ENCODE measurements around the gene ZNFX1. TPM values are rescaled to one million over a fixed set of nuclear protein-coding genes. Genes with fewer than 3 reads are reported as not detected.

The ZNFX1 gene
- polyA plus RNA-seq, 1 donor from 2014 or later: 5.4 TPM

DNA sequence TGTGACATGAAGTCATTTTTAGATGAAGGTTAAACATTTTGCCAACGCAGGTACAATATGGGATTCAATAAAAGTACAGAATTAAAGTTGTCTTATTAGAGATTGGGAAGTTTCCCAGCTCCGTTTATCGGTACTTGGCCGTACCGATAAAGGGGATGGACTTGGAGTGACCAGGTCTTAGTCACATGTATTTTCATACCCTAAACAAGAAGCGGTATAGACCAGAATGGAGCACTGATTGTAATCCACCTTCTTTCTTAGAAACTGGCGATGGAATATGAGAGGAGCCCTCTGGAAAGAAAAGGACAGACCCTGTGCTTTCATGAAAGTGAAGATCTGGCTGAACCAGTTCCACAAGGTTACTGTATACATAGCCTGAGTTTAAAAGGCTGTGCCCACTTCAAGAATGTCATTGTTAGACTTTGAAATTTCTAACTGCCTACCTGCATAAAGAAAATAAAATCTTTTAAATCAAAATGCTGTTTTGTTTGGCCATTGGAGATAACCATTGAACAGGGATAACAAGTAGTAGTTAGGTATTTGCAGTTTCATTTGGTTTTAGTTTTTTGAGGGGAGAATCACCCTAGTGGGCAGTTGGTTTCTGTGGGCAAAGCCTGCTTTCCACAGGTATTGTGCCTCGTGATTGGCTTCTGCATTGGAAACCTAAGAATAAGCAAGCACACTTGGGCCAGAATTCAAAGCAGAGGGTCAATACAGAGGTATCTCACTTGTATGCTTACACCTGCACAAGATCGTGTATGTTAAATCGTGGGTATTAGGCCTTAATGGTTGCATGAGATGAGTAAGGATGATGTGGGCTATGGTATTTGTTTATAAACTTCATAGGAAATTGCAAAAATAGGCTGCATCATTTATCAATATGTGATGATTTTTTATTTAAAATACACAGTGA, 11.2 kb upstream of the ZNFX1 start:
- H3K4me2 ChIP-seq (ENCODE audit: low read length): no peak overlapping the region
- H4K20me1 ChIP-seq (ENCODE audit: insufficient read depth): peaks cover 13% of the 10 kb centered on the region
- no peaks in the 10 kb centered on the region for H3K9me3 ChIP-seq (ENCODE audit: low read length)
- H3K9ac ChIP-seq (ENCODE audit: low read length): no peak overlapping the region
- no peaks in the 10 kb centered on the region for H3K27me3 ChIP-seq (ENCODE audit: insufficient read depth, low read depth, low read length)
- no peak overlapping the region for H3K4me3 ChIP-seq (ENCODE audit: low read length)
- no peak overlapping the region for H3K27ac ChIP-seq (ENCODE audit: low read length)
- TF ChIP-seq EZH2 (IDR thresholded peaks at IDR 0.05; ENCODE audit: borderline replicate concordance, insufficient read depth, low read length, poor library complexity, severe bottlenecking) (no peak), TAF1 (IDR thresholded peaks at IDR 0.05; ENCODE audit: low read depth) (no peak), MXI1 (conservative IDR thresholded peaks at IDR 0.05; ENCODE audit: poor library complexity, severe bottlenecking) (no peak), RAD21 (conservative IDR thresholded peaks at IDR 0.05) (no peak), EP300 (conservative IDR thresholded peaks at IDR 0.05; ENCODE audit: poor library complexity, severe bottlenecking) (no peak), SMC3 (conservative IDR thresholded peaks at IDR 0.05; ENCODE audit: poor library complexity) (no peak), POLR2AphosphoS5 (IDR thresholded peaks at IDR 0.05) (no peak)
- TF ChIP-seq, protein P1, sequence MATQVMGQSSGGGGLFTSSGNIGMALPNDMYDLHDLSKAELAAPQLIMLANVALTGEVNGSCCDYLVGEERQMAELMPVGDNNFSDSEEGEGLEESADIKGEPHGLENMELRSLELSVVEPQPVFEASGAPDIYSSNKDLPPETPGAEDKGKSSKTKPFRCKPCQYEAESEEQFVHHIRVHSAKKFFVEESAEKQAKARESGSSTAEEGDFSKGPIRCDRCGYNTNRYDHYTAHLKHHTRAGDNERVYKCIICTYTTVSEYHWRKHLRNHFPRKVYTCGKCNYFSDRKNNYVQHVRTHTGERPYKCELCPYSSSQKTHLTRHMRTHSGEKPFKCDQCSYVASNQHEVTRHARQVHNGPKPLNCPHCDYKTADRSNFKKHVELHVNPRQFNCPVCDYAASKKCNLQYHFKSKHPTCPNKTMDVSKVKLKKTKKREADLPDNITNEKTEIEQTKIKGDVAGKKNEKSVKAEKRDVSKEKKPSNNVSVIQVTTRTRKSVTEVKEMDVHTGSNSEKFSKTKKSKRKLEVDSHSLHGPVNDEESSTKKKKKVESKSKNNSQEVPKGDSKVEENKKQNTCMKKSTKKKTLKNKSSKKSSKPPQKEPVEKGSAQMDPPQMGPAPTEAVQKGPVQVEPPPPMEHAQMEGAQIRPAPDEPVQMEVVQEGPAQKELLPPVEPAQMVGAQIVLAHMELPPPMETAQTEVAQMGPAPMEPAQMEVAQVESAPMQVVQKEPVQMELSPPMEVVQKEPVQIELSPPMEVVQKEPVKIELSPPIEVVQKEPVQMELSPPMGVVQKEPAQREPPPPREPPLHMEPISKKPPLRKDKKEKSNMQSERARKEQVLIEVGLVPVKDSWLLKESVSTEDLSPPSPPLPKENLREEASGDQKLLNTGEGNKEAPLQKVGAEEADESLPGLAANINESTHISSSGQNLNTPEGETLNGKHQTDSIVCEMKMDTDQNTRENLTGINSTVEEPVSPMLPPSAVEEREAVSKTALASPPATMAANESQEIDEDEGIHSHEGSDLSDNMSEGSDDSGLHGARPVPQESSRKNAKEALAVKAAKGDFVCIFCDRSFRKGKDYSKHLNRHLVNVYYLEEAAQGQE (IDR thresholded peaks at IDR 0.05; ENCODE audit: borderline replicate concordance): no peak
- TF ChIP-seq, protein P2, sequence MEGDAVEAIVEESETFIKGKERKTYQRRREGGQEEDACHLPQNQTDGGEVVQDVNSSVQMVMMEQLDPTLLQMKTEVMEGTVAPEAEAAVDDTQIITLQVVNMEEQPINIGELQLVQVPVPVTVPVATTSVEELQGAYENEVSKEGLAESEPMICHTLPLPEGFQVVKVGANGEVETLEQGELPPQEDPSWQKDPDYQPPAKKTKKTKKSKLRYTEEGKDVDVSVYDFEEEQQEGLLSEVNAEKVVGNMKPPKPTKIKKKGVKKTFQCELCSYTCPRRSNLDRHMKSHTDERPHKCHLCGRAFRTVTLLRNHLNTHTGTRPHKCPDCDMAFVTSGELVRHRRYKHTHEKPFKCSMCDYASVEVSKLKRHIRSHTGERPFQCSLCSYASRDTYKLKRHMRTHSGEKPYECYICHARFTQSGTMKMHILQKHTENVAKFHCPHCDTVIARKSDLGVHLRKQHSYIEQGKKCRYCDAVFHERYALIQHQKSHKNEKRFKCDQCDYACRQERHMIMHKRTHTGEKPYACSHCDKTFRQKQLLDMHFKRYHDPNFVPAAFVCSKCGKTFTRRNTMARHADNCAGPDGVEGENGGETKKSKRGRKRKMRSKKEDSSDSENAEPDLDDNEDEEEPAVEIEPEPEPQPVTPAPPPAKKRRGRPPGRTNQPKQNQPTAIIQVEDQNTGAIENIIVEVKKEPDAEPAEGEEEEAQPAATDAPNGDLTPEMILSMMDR (IDR thresholded peaks at IDR 0.05; ENCODE audit: poor library complexity, severe bottlenecking): no peak
- H3K9me2 ChIP-seq (ENCODE audit: insufficient read depth, low read length): no peaks in the 10 kb centered on the region
- peaks cover 46% of the 10 kb centered on the region for H3K36me3 ChIP-seq (ENCODE audit: insufficient read depth, low read length)
- H3K79me2 ChIP-seq (replicated peaks; ENCODE audit: insufficient read depth, low read length): peaks cover 25% of the 10 kb centered on the region
- no peaks in the 10 kb centered on the region for H3F3A ChIP-seq (ENCODE audit: insufficient read depth, low read length, poor library complexity, severe bottlenecking)
- no peak overlapping the region for H2AFZ ChIP-seq (ENCODE audit: low read depth, low read length)

DNA sequence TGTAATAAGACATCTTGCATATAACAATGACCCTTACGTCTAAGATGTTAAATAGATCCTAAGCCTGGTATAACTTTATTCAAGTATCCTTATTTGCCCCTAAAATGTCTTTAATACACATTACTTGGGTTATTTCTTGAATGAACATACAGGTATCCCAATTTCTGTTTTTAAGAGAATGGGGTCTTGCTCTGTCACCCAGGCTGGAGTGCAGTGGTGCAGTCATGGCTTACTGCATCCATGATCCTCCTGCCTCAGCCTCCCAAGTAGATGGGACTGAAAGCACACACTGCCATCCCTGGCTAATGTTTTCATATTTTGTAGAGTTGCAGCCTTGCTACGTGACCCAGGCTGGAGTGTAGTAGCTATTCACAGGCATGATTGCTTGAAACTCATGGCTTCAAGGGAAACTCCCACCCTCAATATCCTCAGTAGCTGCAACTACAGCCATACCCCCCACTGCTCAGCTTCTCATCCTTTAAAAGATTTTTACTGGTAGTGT, 10.4 kb upstream of the ZNFX1 start:
- Histone ChIP-seq H3F3A (ENCODE audit: insufficient read depth, low read length, poor library complexity, severe bottlenecking) (no peaks in the 10 kb centered on the region), H3K4me3 (ENCODE audit: low read length) (no peak overlapping the region), H2AFZ (ENCODE audit: low read depth, low read length) (no peak overlapping the region), H3K27me3 (ENCODE audit: insufficient read depth, low read depth, low read length) (no peaks in the 10 kb centered on the region), H3K4me2 (ENCODE audit: low read length) (no peak overlapping the region), H3K27ac (ENCODE audit: low read length) (no peak overlapping the region), H4K20me1 (ENCODE audit: insufficient read depth) (peaks cover 20% of the 10 kb centered on the region), H3K36me3 (ENCODE audit: insufficient read depth, low read length) (peaks cover 53% of the 10 kb centered on the region), H3K9me2 (ENCODE audit: insufficient read depth, low read length) (no peaks in the 10 kb centered on the region), H3K9me3 (ENCODE audit: low read length) (no peaks in the 10 kb centered on the region), H3K9ac (ENCODE audit: low read length) (no peak overlapping the region), H3K79me2 (replicated peaks; ENCODE audit: insufficient read depth, low read length) (peaks cover 32% of the 10 kb centered on the region)
- TF ChIP-seq, protein P2 (IDR thresholded peaks at IDR 0.05; ENCODE audit: poor library complexity, severe bottlenecking): no peak
- TF ChIP-seq, protein P1 (IDR thresholded peaks at IDR 0.05; ENCODE audit: borderline replicate concordance): no peak
- no peak for TF ChIP-seq TAF1 (IDR thresholded peaks at IDR 0.05; ENCODE audit: low read depth)
- no peak for TF ChIP-seq EP300 (conservative IDR thresholded peaks at IDR 0.05; ENCODE audit: poor library complexity, severe bottlenecking)
- no peak for TF ChIP-seq RAD21 (conservative IDR thresholded peaks at IDR 0.05)

All from neural cell (in vitro differentiated cells).